Measurements from ENCODE around the gene HPDL.
"Not testable (repeated sequence)": the region's sequence is repeated elsewhere in the genome, so short reads cannot be mapped to it uniquely, and the experiment has no call there.

HPDL gene

GRCh38 chr1:45326627-45327623 is at the start of gene HPDL:
TSS of gene HPDL (plus strand) at chr1:45326895. CDS start at chr1:45327149, 254 bp downstream.
- DNase-seq, result peak; percentile 65

GRCh38 chr1:45282351-45282750 is 44.3 kb upstream of the HPDL start:
- no peak for DNase-seq

DNA sequence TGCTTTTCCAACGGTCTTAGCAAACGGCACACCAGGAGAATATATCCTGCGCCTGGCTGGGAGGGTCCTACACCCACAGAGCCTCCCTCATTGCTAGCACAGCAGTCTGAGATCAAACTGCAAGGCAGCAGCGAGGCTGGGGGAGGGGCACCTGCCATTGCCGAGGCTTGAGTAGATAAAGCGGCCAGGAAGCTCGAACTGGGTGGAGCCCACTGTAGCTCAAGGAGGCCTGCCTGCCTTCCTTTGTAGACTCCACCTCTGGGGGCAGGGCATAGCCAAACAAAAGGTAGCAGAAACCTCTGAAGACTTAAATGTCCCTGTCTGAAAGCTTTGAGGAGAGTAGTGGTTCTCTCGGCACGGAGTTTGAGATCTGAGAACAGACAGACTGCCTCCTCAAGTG is 41.8 kb upstream of the HPDL start:
- DNase-seq, result not testable (repeated sequence)

DNA sequence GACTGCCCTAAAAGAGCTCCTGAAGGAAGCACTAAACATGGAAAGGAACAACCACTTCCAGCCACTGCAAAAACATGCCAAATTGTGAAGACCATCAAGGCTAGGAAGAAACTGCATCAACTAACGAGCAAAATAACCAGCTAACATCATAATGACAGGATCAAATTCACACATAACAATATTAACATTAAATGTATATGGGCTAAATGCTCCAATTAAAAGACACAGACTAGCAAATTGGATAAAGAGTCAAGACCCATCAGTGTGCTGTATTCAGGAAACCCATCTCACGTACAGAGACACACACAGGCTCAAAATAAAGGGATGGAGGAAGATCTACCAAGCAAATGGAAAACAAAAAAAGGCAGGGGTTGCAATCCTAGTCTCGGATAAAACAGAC is 40.2 kb upstream of the HPDL start:
- not testable (repeated sequence) for DNase-seq

GRCh38 chr1:45291002-45291401 is 35.7 kb upstream of the HPDL start:
- DNase-seq, result not testable (repeated sequence)

GRCh38 chr1:45291716-45292115 is 35.0 kb upstream of the HPDL start:
- no peak for DNase-seq

- no peak for DNase-seq
Observed at GRCh38 chr1:45297666-45298356, 28.9 kb upstream of the HPDL start.

DNA sequence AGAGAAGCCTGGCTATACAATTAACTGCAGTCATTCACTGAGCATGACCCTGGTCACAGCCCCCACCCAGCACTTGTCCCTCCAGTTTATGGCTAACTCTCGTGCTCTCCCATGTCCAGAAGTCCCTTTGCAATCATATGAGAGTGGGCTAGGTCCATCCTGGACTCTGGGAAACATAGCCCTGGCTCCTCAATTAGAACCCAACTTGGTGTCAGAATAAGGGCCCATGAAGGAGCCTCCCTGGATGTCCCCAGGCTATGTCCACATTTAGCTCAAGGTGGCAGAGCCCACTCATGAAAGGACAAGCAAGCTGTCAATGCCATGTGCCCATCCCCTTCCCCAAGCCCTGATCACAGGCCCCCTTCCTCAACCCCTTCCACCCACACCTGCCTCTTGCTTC is 27.4 kb upstream of the HPDL start:
- DNase-seq, result no peak

DNA sequence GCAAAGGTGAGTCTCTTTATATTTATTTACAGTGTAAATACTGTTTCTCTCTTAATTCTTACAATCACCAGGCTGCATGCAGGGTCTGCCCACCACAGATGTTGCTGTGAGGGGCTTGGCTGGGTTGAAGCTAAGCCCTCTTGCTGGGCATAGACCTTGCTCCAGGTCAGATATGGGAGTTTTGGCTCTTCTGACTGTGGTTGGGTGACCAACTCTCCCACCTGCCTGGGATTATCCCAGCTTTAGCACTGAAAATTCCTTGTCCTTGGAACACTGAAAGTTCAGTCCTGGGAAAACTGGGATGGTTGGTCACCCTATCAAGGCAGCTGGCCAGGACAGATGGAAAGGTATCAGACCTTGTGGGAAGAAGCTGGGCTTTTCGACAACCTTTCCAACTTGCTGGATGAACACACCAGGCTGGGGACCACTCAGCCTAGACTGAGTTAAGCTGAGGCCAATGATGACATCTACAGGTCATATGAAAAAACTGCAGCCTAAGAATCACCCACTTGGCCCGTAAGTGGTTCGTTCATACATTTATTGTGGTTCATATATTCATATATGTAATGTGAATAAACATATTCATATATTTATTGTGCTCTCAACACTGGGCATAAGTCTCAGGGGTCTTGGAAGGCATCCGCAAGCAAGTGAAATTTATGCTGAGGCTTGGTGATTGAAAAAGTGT is 26.6 kb upstream of the HPDL start:
- peak; percentile 38 for DNase-seq

DNA sequence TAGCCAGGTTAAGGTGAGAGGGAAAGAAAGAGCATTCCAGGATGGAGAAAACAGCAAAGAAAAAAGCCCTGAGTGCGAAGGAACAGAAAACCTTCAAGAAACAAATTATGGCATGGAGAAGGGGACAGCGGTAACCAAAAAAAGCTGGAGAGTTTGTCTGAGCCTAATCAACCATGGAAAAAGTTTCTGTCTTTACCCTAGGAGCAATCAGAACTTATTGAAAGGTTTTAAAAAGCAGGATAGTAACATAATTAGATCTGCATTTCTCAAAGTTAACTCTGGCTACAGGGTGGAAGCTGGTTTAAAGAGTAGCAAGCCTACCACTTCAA is 26.1 kb upstream of the HPDL start:
- DNase-seq, result no peak

- no peak for DNase-seq
Observed at GRCh38 chr1:45302505-45303150, 24.1 kb upstream of the HPDL start.

- peak; percentile 83 for DNase-seq
Observed at GRCh38 chr1:45303520-45304310, 23.0 kb upstream of the HPDL start.

GRCh38 chr1:45304311-45305081 is 22.2 kb upstream of the HPDL start:
- DNase-seq, result no peak

DNA sequence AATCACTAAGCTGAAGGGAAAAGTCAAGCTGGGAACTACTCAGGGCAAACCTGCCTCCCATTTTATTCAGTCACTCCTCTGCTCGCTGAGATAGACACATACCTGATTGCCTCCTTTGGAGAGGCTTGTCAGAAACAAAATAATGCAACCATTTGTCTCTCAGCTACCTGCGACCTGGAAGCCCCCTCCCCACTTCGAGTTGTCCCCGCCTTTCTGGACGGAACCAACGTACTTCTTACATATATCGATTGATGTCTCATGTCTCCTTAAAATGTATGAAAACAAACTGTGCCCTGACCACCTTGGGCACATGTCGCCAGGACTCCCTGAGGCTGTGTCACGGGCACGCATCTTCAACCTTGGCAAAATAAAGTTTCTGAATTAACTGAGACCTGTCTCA is 21.5 kb upstream of the HPDL start:
- no peak for DNase-seq

DNA sequence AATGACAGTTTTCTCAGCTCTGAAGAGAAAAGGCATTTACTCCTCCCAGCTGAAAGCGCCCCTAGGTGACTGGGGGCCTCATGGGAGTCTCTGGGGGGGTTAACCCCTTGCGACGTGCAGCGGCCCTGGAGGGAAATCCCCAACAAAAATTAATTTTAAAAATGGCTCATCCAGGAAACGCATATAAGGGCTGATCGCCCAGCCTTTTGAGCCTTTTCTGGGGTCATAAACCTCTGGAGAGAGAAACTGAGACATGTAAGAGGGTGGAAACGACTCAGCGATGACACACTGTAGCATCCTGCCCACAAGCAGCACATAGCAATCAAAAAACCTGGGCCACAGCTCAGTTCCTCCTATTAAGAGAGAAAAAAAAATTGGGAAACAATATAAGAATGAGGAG is 20.4 kb upstream of the HPDL start:
- DNase-seq, result no peak

DNA sequence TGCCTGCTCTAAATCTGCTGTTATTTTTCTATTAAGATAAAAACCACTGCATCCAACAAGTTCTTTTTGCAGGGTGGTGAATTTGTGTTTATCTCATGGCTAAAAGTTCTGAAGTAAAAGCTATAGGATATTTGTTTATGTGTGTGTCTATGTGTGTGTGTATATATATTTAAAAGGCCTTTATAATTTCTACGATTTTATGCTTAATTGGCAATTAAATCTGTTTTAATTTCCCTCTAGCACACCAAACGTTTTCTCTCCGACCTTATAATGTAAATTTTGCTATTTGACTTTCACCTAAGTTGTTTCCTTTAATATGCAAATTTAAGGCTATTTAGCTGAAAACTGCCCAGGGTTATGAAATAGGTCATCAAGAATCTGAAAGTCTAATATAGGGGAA is 19.8 kb upstream of the HPDL start:
- no peak for DNase-seq

DNA sequence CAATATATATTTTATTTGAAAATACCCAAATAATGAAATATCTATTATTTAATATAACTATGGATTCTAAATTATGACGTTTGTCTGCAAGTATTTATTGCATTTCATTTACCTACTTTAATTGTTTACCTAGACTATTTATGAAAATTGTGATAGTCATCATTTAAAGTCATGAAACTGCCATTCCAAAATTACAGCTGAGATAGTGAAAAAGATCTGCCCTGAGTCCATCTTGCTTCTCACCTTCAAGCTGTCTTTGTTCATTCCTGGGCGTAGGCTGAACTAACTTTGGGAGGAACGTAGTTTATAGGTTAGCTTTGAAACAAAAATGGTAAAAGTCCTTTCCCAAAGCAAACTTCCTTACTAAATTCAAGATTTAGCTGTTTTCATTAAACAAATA is 12.4 kb upstream of the HPDL start:
- no peak for DNase-seq

DNA sequence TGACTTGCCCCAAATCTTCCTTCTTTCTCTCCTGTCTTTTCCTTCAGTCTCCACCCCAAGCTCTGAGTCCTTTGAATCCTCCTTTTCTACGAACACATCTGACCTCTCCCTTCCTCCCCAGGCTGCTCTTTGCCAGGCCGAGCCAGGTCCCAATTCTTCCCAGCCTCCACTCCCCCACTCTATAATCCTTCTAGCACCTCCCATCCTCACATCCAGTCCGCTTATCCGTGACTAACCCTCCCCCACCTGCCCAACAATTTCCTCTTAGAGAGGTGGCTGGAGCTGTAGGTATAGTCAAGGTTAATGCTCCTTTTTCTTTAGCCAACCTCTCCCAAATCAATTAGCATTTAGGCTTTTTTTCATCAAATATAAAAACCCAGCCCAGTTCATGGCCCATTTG is 9.5 kb upstream of the HPDL start:
- no peak for DNase-seq

DNA sequence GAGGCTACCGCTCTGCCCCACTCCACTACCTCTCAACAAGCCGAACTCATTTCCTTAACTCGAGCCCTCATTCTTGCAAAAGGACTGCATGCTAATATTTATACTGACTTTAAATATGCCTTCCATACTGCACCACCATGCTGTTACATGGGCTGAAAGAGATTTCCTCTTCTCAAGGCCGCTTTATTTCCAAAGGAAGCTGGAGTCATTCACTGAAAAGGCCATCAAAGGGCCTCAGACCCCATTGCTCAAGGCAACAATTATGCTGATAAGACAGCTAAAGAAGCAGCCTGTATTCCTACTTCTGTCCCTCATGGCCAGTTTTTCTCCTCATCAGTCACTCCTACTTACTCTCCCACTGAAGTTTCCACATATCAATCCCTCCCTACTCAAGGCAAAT is 6.9 kb upstream of the HPDL start:
- DNase-seq, result no peak

GRCh38 chr1:45321444-45321843 is 5.3 kb upstream of the HPDL start:
- DNase-seq, result no peak

DNA sequence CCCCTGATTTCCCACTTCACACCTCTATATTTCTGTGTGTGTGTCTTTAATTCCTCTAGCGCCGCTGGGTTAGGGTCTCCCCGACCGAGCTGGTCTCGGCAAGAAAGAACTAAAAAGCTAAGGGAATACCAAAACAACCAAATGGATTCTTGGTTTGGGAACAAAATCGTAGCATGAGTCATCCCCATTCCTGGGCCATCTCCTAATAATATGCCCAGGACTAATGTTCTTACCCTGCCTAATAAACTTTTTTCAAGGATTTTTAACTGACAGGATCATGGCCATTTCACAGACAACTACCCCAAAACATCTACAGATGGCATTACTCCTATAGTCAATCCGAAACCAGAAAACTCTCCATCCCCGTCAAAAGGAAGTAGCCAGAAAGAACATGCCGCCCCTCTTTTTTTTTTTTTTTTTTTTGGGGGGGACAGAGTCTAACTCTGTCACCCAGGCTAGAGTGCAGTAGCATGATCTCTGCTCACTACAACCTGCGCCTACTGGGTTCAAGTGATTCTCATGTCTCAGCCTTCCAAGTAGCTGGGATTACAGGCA is 4.1 kb upstream of the HPDL start:
- DNase-seq, result no peak

All from COR-L47 (cell line).